HEK293T (cell line): Measurements from ENCODE around the gene BORCS8.
A peak's percentile ranks its signal among the peaks of the same experiment; 100 is the strongest.

Experiments
- CTCF ChIA-PET: fragments of 350-600 bp; formaldehyde crosslinking; extraction: SDS; loops from one replicate; lab custom pipeline; 2021; ENCODE audit warnings: antibody characterized with exemption, inconsistent platforms; lab: Yijun Ruan, JAX
- POLR2A ChIA-PET: fragments of 350-600 bp; formaldehyde crosslinking; extraction: SDS; loops from one replicate; lab custom pipeline; 2020; ENCODE audit warnings: antibody characterized with exemption, inconsistent platforms; lab: Yijun Ruan, JAX
- DNase-seq: peaks from one replicate; pipeline ENCODE4 v3.0.0; 2012; ENCODE audit warnings: mixed read lengths; ENCODE audit errors: extremely low spot score
- ARNT ChIP-seq: fragments of 450-650 bp; IDR thresholded peaks from 2 replicates; pipeline ENCODE4 v1.6.1; 2017; ENCODE audit warnings: mild to moderate bottlenecking
- BHLHE40 ChIP-seq: fragments of 450-650 bp; IDR thresholded peaks from 2 replicates; pipeline ENCODE4 v1.6.1; 2016; ENCODE audit warnings: mild to moderate bottlenecking, moderate library complexity, borderline replicate concordance
- CTBP1 ChIP-seq: fragments of 450-650 bp; IDR thresholded peaks from 2 replicates; pipeline ENCODE4 v1.6.1; 2016; ENCODE audit warnings: borderline replicate concordance
- ELF4 ChIP-seq: fragments of 450-650 bp; IDR thresholded peaks from 2 replicates; pipeline ENCODE4 v1.6.1; 2017; ENCODE audit warnings: antibody characterized with exemption
- FOXA1 ChIP-seq: fragments of 450-650 bp; IDR thresholded peaks from 2 replicates; pipeline ENCODE4 v1.6.1; 2016; ENCODE audit warnings: mild to moderate bottlenecking
- FOXK2 ChIP-seq: fragments of 450-650 bp; IDR thresholded peaks from 2 replicates; pipeline ENCODE4 v1.6.1; 2016; ENCODE audit warnings: mild to moderate bottlenecking
- FOXM1 ChIP-seq: fragments of 450-650 bp; IDR thresholded peaks from 2 replicates; pipeline ENCODE4 v1.6.1; 2017; ENCODE audit warnings: mild to moderate bottlenecking, borderline replicate concordance
- HDGF ChIP-seq: fragments of 450-650 bp; IDR thresholded peaks from 2 replicates; pipeline ENCODE4 v1.6.1; 2017; ENCODE audit warnings: antibody characterized with exemption, borderline replicate concordance
- L3MBTL2 ChIP-seq: fragments of 450-650 bp; conservative IDR thresholded peaks from 2 replicates; pipeline ENCODE4 v1.6.1; 2016; ENCODE audit warnings: mild to moderate bottlenecking
- LEF1 ChIP-seq: fragments of 450-650 bp; IDR thresholded peaks from 2 replicates; pipeline ENCODE4 v1.6.1; 2017; ENCODE audit warnings: mild to moderate bottlenecking, borderline replicate concordance
- NFRKB ChIP-seq: fragments of 450-650 bp; IDR thresholded peaks from 2 replicates; pipeline ENCODE4 v1.6.1; 2016; ENCODE audit warnings: mild to moderate bottlenecking, moderate library complexity
- PKNOX1 ChIP-seq: fragments of 450-650 bp; IDR thresholded peaks from 2 replicates; pipeline ENCODE4 v1.6.1; 2016
- SP1 ChIP-seq: fragments of 450-650 bp; IDR thresholded peaks from 2 replicates; pipeline ENCODE4 v1.6.1; 2017
- SUZ12 ChIP-seq: fragments of 450-650 bp; IDR thresholded peaks from 2 replicates; pipeline ENCODE4 v1.6.1; 2016; ENCODE audit warnings: mild to moderate bottlenecking
- TARDBP ChIP-seq: fragments of 450-650 bp; IDR thresholded peaks from 2 replicates; pipeline ENCODE4 v1.6.1; 2016
- ZNF384 ChIP-seq: fragments of 450-650 bp; IDR thresholded peaks from 2 replicates; pipeline ENCODE4 v1.6.1; 2016

BORCS8 gene

GRCh38 chr19:19171821-19172532, 20.0 kb downstream of the BORCS8 start:
- TF ChIP-seq L3MBTL2 (no peak), CTBP1 (no peak), ARNT (no peak)
- DNase-seq = no peak
- ChIA-PET CTCF (interaction anchor here (0.7 kb wide), 1 partner anchor 26 kb away, joined by 4 read pairs; no protein-coding TSS in a partner anchor), POLR2A (no interaction called here)

- no peak for DNase-seq
- TF ChIP-seq ELF4 = no peak
- POLR2A ChIA-PET = no interaction called here
- CTCF ChIA-PET = interaction anchor here (0.6 kb wide), 1 partner anchor 15 kb away, joined by 3 read pairs; no protein-coding TSS in a partner anchor
Measured at GRCh38 chr19:19170873-19171672, 20.9 kb downstream of the BORCS8 start.

- CTCF ChIA-PET = interaction anchor here (0.6 kb wide), 1 partner anchor 16 kb away, joined by 3 read pairs; no protein-coding TSS in a partner anchor
- peak; percentile 95 for DNase-seq
- POLR2A ChIA-PET = interaction anchor here (1.0 to 1.4 kb wide), 3 partner anchors 14 to 346 kb away, joined by 3 to 4 read pairs (median 3); partner anchors contain the start of gene NDUFA13
- TF ChIP-seq FOXA1 = no peak
Measured at GRCh38 chr19:19170053-19170872, 21.7 kb downstream of the BORCS8 start, which contains the start of gene MEF2B. MEF2B (minus strand) TSS chr19:19170263; CDS start chr19:19150735, 19,528 bp downstream.

GRCh38 chr19:19169236-19170052, 22.5 kb downstream of the BORCS8 start:
- TF ChIP-seq SUZ12 (no peak), FOXK2 (no peak), ARNT (no peak), CTBP1 (no peak), FOXM1 (no peak), SP1 (no peak), PKNOX1 (no peak), ELF4 (no peak), TARDBP (no peak), LEF1 (no peak), HDGF (no peak), FOXA1 (no peak), L3MBTL2 (no peak), ZNF384 (no peak), NFRKB (no peak)
- ChIA-PET CTCF (interaction anchor here (0.6 to 1.1 kb wide), 2 partner anchors 13 to 34 kb away, joined by 3 read pairs; partner anchors contain the start of gene NR2C2AP), POLR2A (interaction anchor here (1.0 to 1.4 kb wide), 3 partner anchors 14 to 346 kb away, joined by 3 to 4 read pairs (median 3); partner anchors contain the start of gene NDUFA13)
- no peak for DNase-seq

- POLR2A ChIA-PET = no interaction called here
- no peak for DNase-seq
- CTCF ChIA-PET = interaction anchor here (0.7 kb wide), 1 partner anchor 575 kb away, joined by 3 read pairs; no protein-coding TSS in a partner anchor
- TF ChIP-seq SUZ12 (no peak), BHLHE40 (no peak), TARDBP (no peak)
Measured at GRCh38 chr19:19167612-19168011, 24.3 kb downstream of the BORCS8 start.

- ChIA-PET POLR2A (no interaction called here), CTCF (no interaction called here)
- no peak for TF ChIP-seq FOXM1
- no peak for TF ChIP-seq LEF1
- no peak for TF ChIP-seq ZNF384
- TF ChIP-seq CTBP1 = no peak
- TF ChIP-seq TARDBP = no peak
- no peak for TF ChIP-seq SP1
- no peak for TF ChIP-seq SUZ12
- TF ChIP-seq L3MBTL2 = no peak
- no peak for TF ChIP-seq FOXA1
- TF ChIP-seq BHLHE40 = no peak
- TF ChIP-seq ARNT = no peak
- TF ChIP-seq NFRKB = no peak
- no peak for DNase-seq
Measured at GRCh38 chr19:19165396-19165795, 26.6 kb downstream of the BORCS8 start.
